BJ (cell line): Measurements from ENCODE around the gene TRPM5. TPM values are rescaled to one million over a fixed set of nuclear protein-coding genes. Genes with fewer than 3 reads are reported as not detected.

Source experiments
- CTCF ChIA-PET: fragments of 350-600 bp; formaldehyde crosslinking; extraction: SDS; loops from one replicate; lab custom pipeline; 2021; ENCODE audit warnings: antibody characterized with exemption, inconsistent platforms; lab: Yijun Ruan, JAX
- POLR2A ChIA-PET: fragments of 300-600 bp; sonication (Branson Sonifier 250); formaldehyde crosslinking; extraction: SDS; loops from one replicate; lab custom pipeline; 2021; ENCODE audit warnings: antibody characterized with exemption; lab: Charles Lee
- DNase-seq: peaks from one replicate; pipeline ENCODE4 v3.0.0-alpha.2; 2011; ENCODE audit warnings: low read depth
- H3K27me3 ChIP-seq: 2 replicates; pipeline ENCODE4 v1.6.0; 2011; ENCODE audit warnings: low read length; ENCODE audit not compliant: control insufficient read depth, insufficient read depth
- H3K36me3 ChIP-seq: 2 replicates; pipeline ENCODE4 v1.5.1; 2011; ENCODE audit warnings: low read length; ENCODE audit not compliant: control insufficient read depth, insufficient read depth
- H3K4me3 ChIP-seq: 2 replicates; pipeline ENCODE4 v1.5.1; 2011; ENCODE audit warnings: low read depth, mild to moderate bottlenecking, control low read depth, low read length
- polyA plus RNA-seq: library from polyadenylated mRNA; depleted of rRNA; stranded (reverse); fragments of >200 nt; gene quantifications from 2 replicates; pipeline ENCODE4 v1.2.3, GENCODE V29; 2011
- TF ChIP-seq, protein P1 (sequence below): IDR thresholded peaks from 2 replicates; pipeline ENCODE4 v1.5.1; 2011; ENCODE audit warnings: low read depth, mild to moderate bottlenecking, control low read depth, inconsistent platforms, low read length, moderate library complexity; ENCODE audit not compliant: insufficient read depth

Gene TRPM5
- polyA plus RNA-seq, 1 experiment: not detected

DNA sequence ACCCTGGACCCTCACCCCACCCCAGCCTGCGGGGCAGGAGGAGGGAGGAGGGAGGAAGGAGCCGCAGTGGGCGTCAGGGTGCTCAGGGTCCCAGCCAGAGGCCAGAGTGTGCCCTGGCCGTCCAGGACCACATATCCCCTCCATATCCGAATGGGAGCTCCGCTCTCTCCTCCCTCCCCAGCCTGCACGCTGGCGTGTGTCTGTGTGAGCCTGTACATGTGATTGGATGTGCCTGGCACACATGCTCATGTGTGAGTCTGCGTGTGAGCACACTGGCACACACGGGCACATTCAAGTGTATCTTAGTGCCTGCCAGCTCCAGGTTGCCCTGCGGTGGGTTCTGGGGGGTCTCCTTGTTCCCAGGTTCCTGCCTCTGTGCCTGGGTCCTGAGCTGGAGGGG, 35.6 kb downstream of the TRPM5 start:
- TF ChIP-seq, protein P1, sequence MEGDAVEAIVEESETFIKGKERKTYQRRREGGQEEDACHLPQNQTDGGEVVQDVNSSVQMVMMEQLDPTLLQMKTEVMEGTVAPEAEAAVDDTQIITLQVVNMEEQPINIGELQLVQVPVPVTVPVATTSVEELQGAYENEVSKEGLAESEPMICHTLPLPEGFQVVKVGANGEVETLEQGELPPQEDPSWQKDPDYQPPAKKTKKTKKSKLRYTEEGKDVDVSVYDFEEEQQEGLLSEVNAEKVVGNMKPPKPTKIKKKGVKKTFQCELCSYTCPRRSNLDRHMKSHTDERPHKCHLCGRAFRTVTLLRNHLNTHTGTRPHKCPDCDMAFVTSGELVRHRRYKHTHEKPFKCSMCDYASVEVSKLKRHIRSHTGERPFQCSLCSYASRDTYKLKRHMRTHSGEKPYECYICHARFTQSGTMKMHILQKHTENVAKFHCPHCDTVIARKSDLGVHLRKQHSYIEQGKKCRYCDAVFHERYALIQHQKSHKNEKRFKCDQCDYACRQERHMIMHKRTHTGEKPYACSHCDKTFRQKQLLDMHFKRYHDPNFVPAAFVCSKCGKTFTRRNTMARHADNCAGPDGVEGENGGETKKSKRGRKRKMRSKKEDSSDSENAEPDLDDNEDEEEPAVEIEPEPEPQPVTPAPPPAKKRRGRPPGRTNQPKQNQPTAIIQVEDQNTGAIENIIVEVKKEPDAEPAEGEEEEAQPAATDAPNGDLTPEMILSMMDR: no peak
- POLR2A ChIA-PET: no interaction called here
- DNase-seq: no peak

DNA sequence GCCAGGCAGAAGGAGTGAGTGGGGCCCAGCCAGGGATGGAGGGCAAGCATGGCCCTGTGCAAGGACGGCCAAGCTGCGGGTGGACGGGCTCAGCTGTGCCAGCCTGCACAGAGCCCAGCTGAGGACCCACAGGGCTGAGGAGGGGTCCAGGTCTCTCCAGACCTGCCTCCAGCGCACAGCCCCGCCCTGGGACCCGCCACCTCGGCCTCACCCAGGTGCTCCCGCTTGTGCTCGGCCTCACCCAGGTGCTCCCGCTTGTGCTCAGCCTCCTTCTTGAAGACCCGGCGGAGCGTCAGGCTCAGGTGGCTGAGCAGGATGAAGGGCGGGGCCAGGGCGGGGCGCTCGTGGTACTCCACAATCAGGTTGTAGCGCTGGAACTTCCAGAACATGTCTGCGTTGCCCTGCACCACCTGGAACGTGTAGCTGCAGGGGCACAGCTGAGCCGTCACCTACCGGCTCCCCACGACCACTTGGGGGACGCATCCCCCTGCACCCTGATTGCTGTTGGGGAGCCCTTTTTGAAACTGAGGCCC, 37.4 kb downstream of the TRPM5 start:
- H3K36me3 ChIP-seq: peaks cover 18% of the 10 kb centered on the region
- H3K4me3 ChIP-seq: no peak overlapping the region
- CTCF ChIA-PET: interaction anchor here (2.0 kb wide), 1 partner anchor 101 kb away, joined by 9 read pairs; no protein-coding TSS in a partner anchor
- H3K27me3 ChIP-seq: peaks cover 8% of the 10 kb centered on the region
- POLR2A ChIA-PET: no interaction called here
- DNase-seq: no peak
- TF ChIP-seq, protein P1: no peak

More for the DNA sequence above, 35.6 kb downstream of the TRPM5 start:
- Histone ChIP-seq H3K4me3 (no peak overlapping the region), H3K27me3 (peaks cover 8% of the 10 kb centered on the region), H3K36me3 (peaks cover 4% of the 10 kb centered on the region)
- CTCF ChIA-PET: interaction anchor here (1.3 to 4.0 kb wide), 3 partner anchors 8 to 104 kb away, joined by 6 to 31 read pairs (median 28); partner anchors contain the start of gene TSSC4

DNA sequence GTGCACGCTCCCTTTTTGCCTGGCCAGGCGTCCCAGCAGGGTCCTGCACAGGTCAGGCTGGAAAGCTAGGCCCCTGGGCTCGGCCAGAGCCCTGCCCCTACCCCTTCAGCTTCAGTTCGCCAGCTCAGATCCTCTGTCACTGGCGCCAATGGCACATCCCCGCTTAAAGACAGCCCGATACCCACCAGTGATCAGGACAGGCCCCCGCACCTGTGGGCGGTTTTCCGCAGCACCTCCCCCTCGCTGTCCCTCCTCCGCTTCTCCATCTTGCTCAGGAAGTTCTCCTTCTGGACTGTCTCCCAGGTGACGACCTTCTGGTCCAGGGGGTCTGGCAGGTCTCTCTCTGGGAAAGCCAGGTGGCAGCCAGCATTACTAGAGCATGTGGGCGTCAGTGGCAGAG, 37.9 kb downstream of the TRPM5 start:
- CTCF ChIA-PET: interaction anchor here (2.0 kb wide), 1 partner anchor 101 kb away, joined by 9 read pairs; no protein-coding TSS in a partner anchor
- POLR2A ChIA-PET: no interaction called here
- no peak overlapping the region for H3K4me3 ChIP-seq
- DNase-seq: no peak
- TF ChIP-seq, protein P1: no peak
- peaks cover 18% of the 10 kb centered on the region for H3K36me3 ChIP-seq
- peaks cover 8% of the 10 kb centered on the region for H3K27me3 ChIP-seq

DNA sequence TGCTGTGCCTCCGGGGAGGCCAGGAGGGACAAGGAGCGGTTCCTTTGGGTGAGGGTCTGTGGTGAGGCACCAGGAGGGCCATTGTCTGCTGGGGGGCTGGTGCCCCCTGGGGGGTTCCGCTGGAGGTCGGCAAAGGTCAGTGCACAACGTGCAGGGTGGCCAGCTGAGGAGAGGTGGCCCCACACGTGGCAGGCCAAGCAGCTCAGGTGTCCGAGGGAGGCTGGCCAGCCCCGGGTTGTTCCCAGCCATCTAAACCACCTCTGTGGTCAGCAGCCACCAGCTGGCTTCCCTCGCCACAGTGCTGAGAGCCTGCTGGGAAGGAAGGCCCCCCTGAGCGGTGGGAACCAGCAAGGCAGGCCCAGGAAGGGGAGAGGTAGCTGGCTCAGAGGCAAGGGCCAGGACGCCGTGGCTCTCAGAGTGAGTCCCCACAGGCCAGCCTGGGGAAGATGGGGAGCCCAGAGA, 39.5 kb downstream of the TRPM5 start:
- Histone ChIP-seq H3K4me3 (no peak overlapping the region), H3K36me3 (peaks cover 18% of the 10 kb centered on the region), H3K27me3 (peaks cover 6% of the 10 kb centered on the region)
- ChIA-PET POLR2A (no interaction called here), CTCF (interaction anchor here (1.2 to 2.0 kb wide), 4 partner anchors 14 to 100 kb away, joined by 4 to 9 read pairs (median 6); no protein-coding TSS in a partner anchor)
- TF ChIP-seq, protein P1: no peak
- DNase-seq: no peak

DNA sequence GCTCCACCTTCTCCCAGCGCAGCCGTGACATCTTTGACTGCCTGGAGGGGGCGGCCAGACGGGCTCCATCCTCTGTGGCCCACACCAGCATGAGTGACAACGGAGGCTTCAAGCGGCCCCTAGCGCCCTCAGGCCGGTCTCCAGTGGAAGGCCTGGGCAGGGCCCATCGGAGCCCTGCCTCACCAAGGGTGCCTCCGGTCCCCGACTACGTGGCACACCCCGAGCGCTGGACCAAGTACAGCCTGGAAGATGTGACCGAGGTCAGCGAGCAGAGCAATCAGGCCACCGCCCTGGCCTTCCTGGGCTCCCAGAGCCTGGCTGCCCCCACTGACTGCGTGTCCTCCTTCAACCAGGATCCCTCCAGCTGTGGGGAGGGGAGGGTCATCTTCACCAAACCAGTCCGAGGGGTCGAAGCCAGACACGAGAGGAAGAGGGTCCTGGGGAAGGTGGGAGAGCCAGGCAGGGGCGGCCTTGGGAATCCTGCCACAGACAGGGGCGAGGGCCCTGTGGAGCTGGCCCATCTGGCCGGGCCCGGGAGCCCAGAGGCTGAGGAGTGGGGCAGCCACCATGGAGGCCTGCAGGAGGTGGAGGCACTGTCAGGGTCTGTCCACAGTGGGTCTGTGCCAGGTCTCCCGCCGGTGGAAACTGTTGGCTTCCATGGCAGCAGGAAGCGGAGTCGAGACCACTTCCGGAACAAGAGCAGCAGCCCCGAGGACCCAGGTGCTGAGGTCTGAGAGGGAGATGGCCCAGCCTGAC, 41.2 kb downstream of the TRPM5 start:
- Histone ChIP-seq H3K4me3 (no peak overlapping the region), H3K27me3 (no peaks in the 10 kb centered on the region), H3K36me3 (peaks cover 22% of the 10 kb centered on the region)
- TF ChIP-seq, protein P1: no peak
- DNase-seq: no peak
- CTCF ChIA-PET: interaction anchor here (1.0 to 1.8 kb wide), 3 partner anchors 9 to 98 kb away, joined by 4 to 7 read pairs (median 5); no protein-coding TSS in a partner anchor
- POLR2A ChIA-PET: interaction anchor here (0.5 kb wide), 1 partner anchor 26 kb away, joined by 3 read pairs; no protein-coding TSS in a partner anchor
